PC-9 (cell line): Measurements from ENCODE around the gene DAB1. TPM values are rescaled to one million over a fixed set of nuclear protein-coding genes. Genes with fewer than 3 reads are reported as not detected.

Source experiments
- BruUV-seq: library from RNA; stranded (reverse); fragments of 400-500 nt; replicated peaks from 2 replicates; lab custom pipeline; 2021; lab: Mats Ljungman, UMichigan
- CTCF ChIA-PET: fragments of 300-600 bp; sonication (Branson Sonifier 250); formaldehyde crosslinking; loops from one replicate; lab custom pipeline; 2022; ENCODE audit warnings: antibody characterized with exemption; lab: Charles Lee
- POLR2A ChIA-PET: fragments of 300-600 bp; sonication (Branson Sonifier 250); formaldehyde crosslinking; loops from one replicate; lab custom pipeline; 2022; ENCODE audit warnings: antibody characterized with exemption; ENCODE audit not compliant: unreplicated experiment; lab: Charles Lee
- DNase-seq, 2 experiments: peaks; one replicate each; pipeline versions ENCODE4 v3.0.0 to v3.0.0-alpha.2; 2015 to 2022; ENCODE audit warnings: mixed read lengths in 1 of 2
- H2AFZ ChIP-seq: fragments of 200-600 bp; sonication (generic); 2 replicates; pipeline ENCODE4 v1.8.1; 2017; ENCODE audit warnings: antibody characterized with exemption
- H3F3A ChIP-seq: fragments of 200-600 bp; sonication (generic); 2 replicates; pipeline ENCODE4 v1.8.1; 2017; ENCODE audit warnings: antibody characterized with exemption, mild to moderate bottlenecking, low read depth; ENCODE audit not compliant: insufficient read depth
- H3K27ac ChIP-seq: fragments of 200-600 bp; sonication (generic); 2 replicates; pipeline ENCODE4 v1.6.1; 2016; ENCODE audit warnings: mixed run types
- H3K27me3 ChIP-seq: fragments of 200-600 bp; sonication (generic); 2 replicates; pipeline ENCODE4 v1.6.1; 2016; ENCODE audit warnings: low read depth, mixed run types; ENCODE audit not compliant: insufficient read depth
- H3K36me3 ChIP-seq: fragments of 200-600 bp; sonication (generic); 2 replicates; pipeline ENCODE4 v1.6.1; 2016; ENCODE audit warnings: low read depth, mixed run types
- H3K4me1 ChIP-seq: fragments of 200-600 bp; sonication (generic); replicated peaks from 2 replicates; pipeline ENCODE4 v1.6.1; 2016; ENCODE audit warnings: mixed run types; ENCODE audit not compliant: insufficient read depth
- H3K4me2 ChIP-seq: fragments of 200-600 bp; sonication (generic); 2 replicates; pipeline ENCODE4 v1.6.1; 2017; ENCODE audit warnings: mixed run types
- H3K4me3 ChIP-seq: fragments of 200-600 bp; sonication (generic); 2 replicates; pipeline ENCODE4 v1.6.1; 2016; ENCODE audit warnings: mixed run types
- H3K79me2 ChIP-seq: fragments of 200-600 bp; sonication (generic); 2 replicates; pipeline ENCODE4 v1.6.1; 2017; ENCODE audit warnings: low read depth, mixed run types
- H3K9me2 ChIP-seq: fragments of 200-600 bp; sonication (generic); 2 replicates; pipeline ENCODE4 v1.8.1; 2017; ENCODE audit warnings: mild to moderate bottlenecking; ENCODE audit not compliant: insufficient read depth
- H3K9me3 ChIP-seq: fragments of 200-600 bp; sonication (generic); 2 replicates; pipeline ENCODE4 v1.8.1; 2016; ENCODE audit warnings: low read depth; ENCODE audit not compliant: insufficient read depth
- H4K20me1 ChIP-seq: fragments of 200-600 bp; sonication (generic); 2 replicates; pipeline ENCODE4 v1.8.1; 2017; ENCODE audit not compliant: insufficient read depth
- CTCF ChIP-seq: fragments of 200-600 bp; sonication (generic); conservative IDR thresholded peaks from 2 replicates; pipeline ENCODE4 v1.6.1; 2017; ENCODE audit warnings: mixed run types, antibody characterized with exemption, mild to moderate bottlenecking, moderate library complexity
- EZH2 ChIP-seq: fragments of 200-600 bp; sonication (generic); IDR thresholded peaks from 2 replicates; pipeline ENCODE4 v1.8.0; 2017; ENCODE audit warnings: antibody characterized with exemption, low read depth
- intact Hi-C: fragments of 100-400 bp; cut with micrococcal nuclease; formaldehyde crosslinking; loops from one replicate; pipeline ENCODE4 v1.10.0; 2022; ENCODE audit not compliant: unreplicated experiment
- total RNA-seq: library from RNA; stranded (reverse); gene quantifications from 2 replicates; pipeline ENCODE4 v1.2.3, GENCODE V29; 2021

DAB1 gene
- total RNA-seq, 1 experiment from 2014 or later: not detected

- CTCF ChIA-PET: no interaction called here
- no peak overlapping the region for H3K27ac ChIP-seq
- no peak overlapping the region for H2AFZ ChIP-seq
- H3K4me1 ChIP-seq: no peaks in the 10 kb centered on the region
- intact Hi-C loops: no loop called here
- H4K20me1 ChIP-seq: no peaks in the 10 kb centered on the region
- no peak for DNase-seq
- POLR2A ChIA-PET: interaction anchor here (0.6 kb wide), 1 partner anchor 775 kb away, joined by 3 read pairs; no protein-coding TSS in a partner anchor
- no peaks in the 10 kb centered on the region for H3K36me3 ChIP-seq
- H3K9me3 ChIP-seq: no peaks in the 10 kb centered on the region
- H3K4me2 ChIP-seq: no peak overlapping the region
- no peaks in the 10 kb centered on the region for H3F3A ChIP-seq
- H3K9me2 ChIP-seq: no peaks in the 10 kb centered on the region; the same call in 1 of the 2 replicates
- no peak overlapping the region for H3K4me3 ChIP-seq
- no peak for TF ChIP-seq CTCF
- TF ChIP-seq EZH2: no peak
- BruUV-seq: no TSS peak
- no peaks in the 10 kb centered on the region for H3K79me2 ChIP-seq
- 0 out of 2 replicates have a peak, but pooled peaks cover 5% of the 10 kb centered on the region for H3K27me3 ChIP-seq
Observed at GRCh38 chr1:57385336-57385735, 38.5 kb downstream of the DAB1 start.

GRCh38 chr1:57384901-57385300, 39.0 kb downstream of the DAB1 start:
- Histone ChIP-seq H4K20me1 (no peaks in the 10 kb centered on the region), H3K27me3 (0 out of 2 replicates have a peak, but pooled peaks cover 5% of the 10 kb centered on the region), H3K4me1 (no peaks in the 10 kb centered on the region), H3K79me2 (no peaks in the 10 kb centered on the region), H3K36me3 (no peaks in the 10 kb centered on the region), H3K27ac (no peak overlapping the region), H3K4me3 (no peak overlapping the region), H3K9me3 (no peaks in the 10 kb centered on the region), H2AFZ (no peak overlapping the region), H3K9me2 (no peaks in the 10 kb centered on the region; the same call in 1 of the 2 replicates), H3F3A (no peaks in the 10 kb centered on the region), H3K4me2 (no peak overlapping the region)
- BruUV-seq: no TSS peak
- POLR2A ChIA-PET: interaction anchor here (0.6 kb wide), 1 partner anchor 774 kb away, joined by 3 read pairs; no protein-coding TSS in a partner anchor
- no peak for TF ChIP-seq EZH2
- TF ChIP-seq CTCF: no peak
- intact Hi-C loops: no loop called here
- DNase-seq: no peak
- CTCF ChIA-PET: no interaction called here

- no peak overlapping the region for H3K4me2 ChIP-seq
- DNase-seq: no peak
- H3K27me3 ChIP-seq: 0 out of 2 replicates have a peak, but pooled peaks cover 5% of the 10 kb centered on the region
- H3K9me3 ChIP-seq: no peaks in the 10 kb centered on the region
- intact Hi-C loops: no loop called here
- no peaks in the 10 kb centered on the region for H3K36me3 ChIP-seq
- H3K4me1 ChIP-seq: no peaks in the 10 kb centered on the region
- POLR2A ChIA-PET: no interaction called here
- H3F3A ChIP-seq: no peaks in the 10 kb centered on the region
- no peak overlapping the region for H2AFZ ChIP-seq
- no peaks in the 10 kb centered on the region; the same call in 1 of the 2 replicates for H3K9me2 ChIP-seq
- no peak overlapping the region for H3K4me3 ChIP-seq
- H3K79me2 ChIP-seq: no peaks in the 10 kb centered on the region
- no TSS peak for BruUV-seq
- CTCF ChIA-PET: no interaction called here
- no peaks in the 10 kb centered on the region for H4K20me1 ChIP-seq
- H3K27ac ChIP-seq: no peak overlapping the region
- no peak for TF ChIP-seq EZH2
- no peak for TF ChIP-seq CTCF
Observed at GRCh38 chr1:57384284-57384683, 39.6 kb downstream of the DAB1 start.
